A549 (cell line): ENCODE measurements around the gene NFKBIZ.

ENCODE experiments used
- CBX2 ChIP-seq: fragments of 200-600 bp; sonication (generic); IDR thresholded peaks from 2 replicates; pipeline ENCODE4 v1.6.1; 2016; ENCODE audit warnings: low read depth, mild to moderate bottlenecking, borderline replicate concordance
- CBX8 ChIP-seq: fragments of 200-600 bp; sonication (generic); IDR thresholded peaks from 2 replicates; pipeline ENCODE4 v1.6.1; 2016
- EP300 ChIP-seq, 2 experiments: fragments of >200 bp; sonication (Bioruptor Twin); formaldehyde crosslinking; IDR thresholded peaks; 2 replicates in 1 of 2; 3 replicates in 1 of 2; pipeline ENCODE4 v1.6.1; 2016 to 2017
- FOSL2 ChIP-seq, 2 experiments: fragments of 450-650 bp in 1 of 2; fragments of >200 bp in 1 of 2; sonication (Bioruptor Twin) in 1 of 2; formaldehyde crosslinking; IDR thresholded peaks; 2 replicates each; pipeline versions ENCODE4 v1.5.0 to v1.6.1; 2016 to 2020; ENCODE audit warnings: mild to moderate bottlenecking in 1 of 2, moderate library complexity in 1 of 2
- POLR2A ChIP-seq: IDR thresholded peaks from 2 replicates; pipeline ENCODE4 v1.6.1; 2012; ENCODE audit warnings: mild to moderate bottlenecking, low read length
- RCOR1 ChIP-seq: fragments of 150-350 bp; IDR thresholded peaks from 2 replicates; pipeline ENCODE4 v1.6.1; 2014; ENCODE audit warnings: antibody characterized with exemption, low read length, low read depth
- RFX5 ChIP-seq: fragments of 450-650 bp; IDR thresholded peaks from 2 replicates; pipeline ENCODE4 v1.7.1; 2014; ENCODE audit warnings: antibody characterized with exemption, mild to moderate bottlenecking, moderate library complexity
- ZFP36 ChIP-seq: fragments of 450-650 bp; IDR thresholded peaks from 2 replicates; pipeline ENCODE4 v1.6.1; 2014; ENCODE audit warnings: borderline replicate concordance; ENCODE audit not compliant: partially characterized antibody
- TF ChIP-seq, protein P1 (sequence below): fragments of >200 bp; sonication (Bioruptor Twin); formaldehyde crosslinking; IDR thresholded peaks from 3 replicates; pipeline ENCODE4 v1.5.1; 2016
- TF ChIP-seq, protein P2 (sequence below): IDR thresholded peaks from 2 replicates; pipeline ENCODE4 v1.6.1; 2012
- TF ChIP-seq, protein P3 (sequence below): fragments of 250-450 bp; sonication (Bioruptor Pico); IDR thresholded peaks from 2 replicates; pipeline ENCODE4 v1.5.0; 2020; ENCODE audit warnings: low read depth, mild to moderate bottlenecking, moderate library complexity

DNA sequence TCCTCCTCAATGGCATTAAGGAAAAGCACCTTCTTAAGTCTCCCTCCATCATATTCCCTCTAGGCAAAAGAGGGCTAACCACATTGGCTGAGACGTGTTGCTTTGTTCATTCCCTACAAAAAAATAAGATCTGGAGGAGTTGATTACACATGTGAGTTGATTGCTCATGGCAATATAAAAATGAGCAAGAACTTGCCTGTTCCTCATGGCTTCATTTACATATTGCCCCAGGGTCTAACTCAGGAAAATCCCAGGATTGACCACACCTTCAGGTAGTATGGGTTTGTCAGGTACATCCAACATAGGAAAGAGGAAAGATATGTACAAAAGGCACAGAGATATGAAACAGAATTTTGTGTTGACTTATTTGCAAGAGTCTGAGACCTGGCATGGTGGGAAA lies 35.5 kb downstream of the NFKBIZ start:
- TF ChIP-seq, protein P1, sequence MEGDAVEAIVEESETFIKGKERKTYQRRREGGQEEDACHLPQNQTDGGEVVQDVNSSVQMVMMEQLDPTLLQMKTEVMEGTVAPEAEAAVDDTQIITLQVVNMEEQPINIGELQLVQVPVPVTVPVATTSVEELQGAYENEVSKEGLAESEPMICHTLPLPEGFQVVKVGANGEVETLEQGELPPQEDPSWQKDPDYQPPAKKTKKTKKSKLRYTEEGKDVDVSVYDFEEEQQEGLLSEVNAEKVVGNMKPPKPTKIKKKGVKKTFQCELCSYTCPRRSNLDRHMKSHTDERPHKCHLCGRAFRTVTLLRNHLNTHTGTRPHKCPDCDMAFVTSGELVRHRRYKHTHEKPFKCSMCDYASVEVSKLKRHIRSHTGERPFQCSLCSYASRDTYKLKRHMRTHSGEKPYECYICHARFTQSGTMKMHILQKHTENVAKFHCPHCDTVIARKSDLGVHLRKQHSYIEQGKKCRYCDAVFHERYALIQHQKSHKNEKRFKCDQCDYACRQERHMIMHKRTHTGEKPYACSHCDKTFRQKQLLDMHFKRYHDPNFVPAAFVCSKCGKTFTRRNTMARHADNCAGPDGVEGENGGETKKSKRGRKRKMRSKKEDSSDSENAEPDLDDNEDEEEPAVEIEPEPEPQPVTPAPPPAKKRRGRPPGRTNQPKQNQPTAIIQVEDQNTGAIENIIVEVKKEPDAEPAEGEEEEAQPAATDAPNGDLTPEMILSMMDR: no peak
- TF ChIP-seq, protein P2, sequence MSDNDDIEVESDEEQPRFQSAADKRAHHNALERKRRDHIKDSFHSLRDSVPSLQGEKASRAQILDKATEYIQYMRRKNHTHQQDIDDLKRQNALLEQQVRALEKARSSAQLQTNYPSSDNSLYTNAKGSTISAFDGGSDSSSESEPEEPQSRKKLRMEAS: no peak
- no peak for TF ChIP-seq CBX8
- TF ChIP-seq, protein P3, sequence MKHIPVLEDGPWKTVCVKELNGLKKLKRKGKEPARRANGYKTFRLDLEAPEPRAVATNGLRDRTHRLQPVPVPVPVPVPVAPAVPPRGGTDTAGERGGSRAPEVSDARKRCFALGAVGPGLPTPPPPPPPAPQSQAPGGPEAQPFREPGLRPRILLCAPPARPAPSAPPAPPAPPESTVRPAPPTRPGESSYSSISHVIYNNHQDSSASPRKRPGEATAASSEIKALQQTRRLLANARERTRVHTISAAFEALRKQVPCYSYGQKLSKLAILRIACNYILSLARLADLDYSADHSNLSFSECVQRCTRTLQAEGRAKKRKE: no peak
- TF ChIP-seq CBX2: no peak
- TF ChIP-seq RFX5: no peak
- no peak for TF ChIP-seq EP300 (IDR thresholded peaks at IDR 0.05)
- TF ChIP-seq POLR2A: no peak
- TF ChIP-seq FOSL2 (IDR thresholded peaks at IDR 0.05): no peak
- no peak for TF ChIP-seq FOSL2 (CRISPR knock-in tag; IDR thresholded peaks at IDR 0.05)
- no peak for TF ChIP-seq ZFP36
- TF ChIP-seq RCOR1: no peak
